NCI-H1930 (cell line): ENCODE measurements around the gene AIFM1.

Experiments used
- DNase-seq, 2 experiments: peaks; one replicate each; lab custom pipeline; 2025; lab: John Stamatoyannopoulos, UW

AIFM1 gene

GRCh38 chrX:130165703-130166502, at the start of gene AIFM1:
Gene AIFM1, minus strand, starts transcription at chrX:130165841. Its CDS starts 185 bp downstream, at chrX:130165656.
- DNase-seq, result peak; percentile 90 to 91

GRCh38 chrX:130213376-130213775, 47.7 kb upstream of the AIFM1 start:
- no peak for DNase-seq

GRCh38 chrX:130212371-130212770, 46.7 kb upstream of the AIFM1 start:
- no peak for DNase-seq

GRCh38 chrX:130211415-130212186, 46.0 kb upstream of the AIFM1 start:
- no peak for DNase-seq

- DNase-seq, result no peak
Observed at GRCh38 chrX:130204647-130205046, 39.0 kb upstream of the AIFM1 start.

GRCh38 chrX:130197464-130197863, 31.8 kb upstream of the AIFM1 start:
- no peak for DNase-seq

GRCh38 chrX:130196466-130196865, 30.8 kb upstream of the AIFM1 start:
- DNase-seq, result no peak

GRCh38 chrX:130190801-130191200, 25.2 kb upstream of the AIFM1 start:
- DNase-seq, result no peak

- no peak for DNase-seq
Observed at GRCh38 chrX:130186651-130187050, 21.0 kb upstream of the AIFM1 start.

GRCh38 chrX:130184857-130185256, 19.2 kb upstream of the AIFM1 start:
- DNase-seq, result no peak

GRCh38 chrX:130184168-130184567, 18.5 kb upstream of the AIFM1 start:
- no peak for DNase-seq

- no peak for DNase-seq
Observed at GRCh38 chrX:130179579-130180215, 14.1 kb upstream of the AIFM1 start.

GRCh38 chrX:130179170-130179569, 13.5 kb upstream of the AIFM1 start:
- DNase-seq, result no peak

- DNase-seq, result no peak
Observed at GRCh38 chrX:130176942-130177341, 11.3 kb upstream of the AIFM1 start.

- DNase-seq, result no peak
Observed at GRCh38 chrX:130176354-130176776, 10.7 kb upstream of the AIFM1 start.

- DNase-seq, result no peak
Observed at GRCh38 chrX:130174937-130175336, 9.3 kb upstream of the AIFM1 start.

- no peak for DNase-seq
Observed at GRCh38 chrX:130174045-130174704, 8.5 kb upstream of the AIFM1 start.

- DNase-seq, result no peak
Observed at GRCh38 chrX:130173190-130173895, 7.7 kb upstream of the AIFM1 start.

- peak in 1 of 2 experiments; percentile 2 for DNase-seq
Observed at GRCh38 chrX:130172127-130172845, 6.6 kb upstream of the AIFM1 start.

GRCh38 chrX:130171446-130172126, 5.9 kb upstream of the AIFM1 start, which contains the start of gene RAB33A:
Gene RAB33A, plus strand, starts transcription at chrX:130171962. Its CDS starts 101 bp downstream, at chrX:130172063.
- DNase-seq, result peak in 1 of 2 experiments; percentile 1
